Testis (tissue), 2 donors: Measurements from ENCODE around the gene CDC123.

Experiments used
- CTCF ChIP-seq, 3 experiments: fragments of 450-650 bp in 2 of 3; fragments of 200-600 bp in 1 of 3; sonication (generic) in 1 of 3; IDR thresholded peaks; one replicate each; pipeline ENCODE4 v1.5.1; 2016 to 2019; ENCODE audit warnings: antibody characterized with exemption in 3 of 3, mild to moderate bottlenecking in 2 of 3, moderate library complexity in 1 of 3
- POLR2A ChIP-seq: fragments of 450-650 bp; IDR thresholded peaks from one replicate; pipeline ENCODE4 v1.6.1; 2017; ENCODE audit warnings: antibody characterized with exemption, mild to moderate bottlenecking, moderate library complexity

GRCh38 chr10:12255048-12255447, 59.1 kb downstream of the CDC123 start:
- no peak for TF ChIP-seq POLR2A
- TF ChIP-seq CTCF (IDR thresholded peaks at IDR 0.05), result no peak
